ENCODE results near the gene ACAD9. TPM values are rescaled to one million over a fixed set of nuclear protein-coding genes. Genes with fewer than 3 reads are reported as not detected.

The ACAD9 gene
- total RNA-seq, 5 donors from 2014 or later (not counting 1 experiment from before 2014, with no cell fraction given), result 45.1 to 91.5 (median 54.3) TPM

- CTCF ChIA-PET, result interaction anchor here (0.7 to 3.1 kb wide), 2 partner anchors 64 to 163 kb away, joined by 3 to 17 read pairs; no protein-coding TSS in a partner anchor
- H3K4me1 Mint-ChIP-seq, result peaks cover 13 to 17% (median 14%) of the 10 kb centered on the region in 3 donors
- H3K27me3 ChIP-seq (replicated peaks in 1 of 2; ENCODE audit: control insufficient read depth in 2 of 2, extremely low read depth in 1 of 2, insufficient read depth in 2 of 2, low read length in 1 of 2), result no peaks in the 10 kb centered on the region
- peaks cover 3 to 17% of the 10 kb centered on the region in 2 experiments for H3K4me1 ChIP-seq (ENCODE audit: control insufficient read depth in 1 of 2, extremely low read depth in 1 of 2, insufficient read depth in 2 of 2, low read length in 2 of 2)
- H3K9me3 ChIP-seq, result no peaks in the 10 kb centered on the region
- no peak overlapping the region for H3K4me3 ChIP-seq (ENCODE audit: control insufficient read depth in 1 of 2, extremely low read depth in 1 of 2, low read length in 1 of 2)
- H3K36me3 ChIP-seq (ENCODE audit: control insufficient read depth in 2 of 2, extremely low read depth in 1 of 2, insufficient read depth in 1 of 2, low read length in 1 of 2), result no peaks in the 10 kb centered on the region
- WGBS (ENCODE audit: insufficient coverage), result 83% methylated on average over 1 of the region's 6 CpGs
- DNase-seq (no peak), ATAC-seq (replicated peaks in 1 of 4) (no peak)
- POLR2A ChIA-PET, result no interaction called here
- H3K9me3 Mint-ChIP-seq, result no peaks in the 10 kb centered on the region
- H3K27ac ChIP-seq (ENCODE audit: low read length), result no peak overlapping the region
- H3K27me3 Mint-ChIP-seq, result no peaks in the 10 kb centered on the region
- H3K27ac Mint-ChIP-seq, result peak overlapping the region in 1 of 2 donors; percentile 13
- peak overlapping the region in 2 of 3 donors; percentile 80 to 83 for H3K4me3 Mint-ChIP-seq
- H3K36me3 Mint-ChIP-seq, result no peaks in the 10 kb centered on the region
These were observed 34.9 kb upstream of the ACAD9 start for GRCh38 chr3:128844502-128844901.

- ChIA-PET POLR2A (no interaction called here), CTCF (interaction anchor here (0.6 to 3.1 kb wide), 10 partner anchors 30 to 397 kb away, joined by 3 to 17 read pairs (median 3); partner anchors contain the start of gene ACAD9 (in 1 of the 2))
- Histone ChIP-seq H3K27ac (ENCODE audit: low read length) (no peak overlapping the region), H3K36me3 (ENCODE audit: control insufficient read depth in 2 of 2, extremely low read depth in 1 of 2, insufficient read depth in 1 of 2, low read length in 1 of 2) (no peaks in the 10 kb centered on the region), H3K4me3 (ENCODE audit: control insufficient read depth in 1 of 2, extremely low read depth in 1 of 2, low read length in 1 of 2) (peak overlapping the region; percentile 52 to 54), H3K27me3 (replicated peaks in 1 of 2; ENCODE audit: control insufficient read depth in 2 of 2, extremely low read depth in 1 of 2, insufficient read depth in 2 of 2, low read length in 1 of 2) (no peaks in the 10 kb centered on the region), H3K4me1 (ENCODE audit: control insufficient read depth in 1 of 2, extremely low read depth in 1 of 2, insufficient read depth in 2 of 2, low read length in 2 of 2) (peaks cover 3 to 17% of the 10 kb centered on the region in 2 experiments), H3K9me3 (no peaks in the 10 kb centered on the region)
- Mint-ChIP-seq H3K36me3 (no peaks in the 10 kb centered on the region), H3K4me3 (peak overlapping the region; percentile 78 to 83 (median 80)), H3K9me3 (no peaks in the 10 kb centered on the region), H3K27me3 (no peaks in the 10 kb centered on the region), H3K27ac (peak overlapping the region; percentile 53 to 74), H3K4me1 (peaks cover 13 to 17% (median 14%) of the 10 kb centered on the region in 3 donors)
- ATAC-seq (replicated peaks in 1 of 4), result no peak
- WGBS (ENCODE audit: insufficient coverage), result 57% methylated on average over 9 of the region's 14 CpGs
- DNase-seq, result peak in 1 of 35 experiments; percentile 16
These were observed 34.2 kb upstream of the ACAD9 start for GRCh38 chr3:128845119-128845777.

- Mint-ChIP-seq H3K4me1 (peaks cover 13 to 17% (median 14%) of the 10 kb centered on the region in 3 donors), H3K4me3 (peak overlapping the region; percentile 78 to 83 (median 80)), H3K36me3 (no peaks in the 10 kb centered on the region), H3K9me3 (no peaks in the 10 kb centered on the region), H3K27ac (peak overlapping the region; percentile 82 to 87), H3K27me3 (no peaks in the 10 kb centered on the region)
- Histone ChIP-seq H3K27me3 (replicated peaks in 1 of 2; ENCODE audit: control insufficient read depth in 2 of 2, extremely low read depth in 1 of 2, insufficient read depth in 2 of 2, low read length in 1 of 2) (no peaks in the 10 kb centered on the region), H3K9me3 (no peaks in the 10 kb centered on the region), H3K36me3 (ENCODE audit: control insufficient read depth in 2 of 2, extremely low read depth in 1 of 2, insufficient read depth in 1 of 2, low read length in 1 of 2) (no peaks in the 10 kb centered on the region), H3K27ac (ENCODE audit: low read length) (peak overlapping the region; percentile 54), H3K4me1 (ENCODE audit: control insufficient read depth in 1 of 2, extremely low read depth in 1 of 2, insufficient read depth in 2 of 2, low read length in 2 of 2) (peaks cover 3 to 17% of the 10 kb centered on the region in 2 experiments), H3K4me3 (ENCODE audit: control insufficient read depth in 1 of 2, extremely low read depth in 1 of 2, low read length in 1 of 2) (peak overlapping the region; percentile 52 to 54)
- DNase-seq (peak; percentile 51 to 81 (median 71)), ATAC-seq (replicated peaks in 1 of 4) (peak; percentile 74 to 86 (median 85))
- ChIA-PET POLR2A (no interaction called here), CTCF (interaction anchor here (0.5 to 3.1 kb wide), 12 partner anchors 23 to 398 kb away, joined by 3 to 17 read pairs (median 3); partner anchors contain the start of gene ACAD9 (in 1 of the 2))
- WGBS (ENCODE audit: insufficient coverage), result 6% methylated on average over 29 of the region's 32 CpGs
These were observed 33.5 kb upstream of the ACAD9 start for GRCh38 chr3:128845778-128846485.

- ChIA-PET CTCF (interaction anchor here (0.5 to 3.1 kb wide), 8 partner anchors 22 to 192 kb away, joined by 3 to 17 read pairs (median 3); no protein-coding TSS in a partner anchor), POLR2A (no interaction called here)
- Histone ChIP-seq H3K36me3 (ENCODE audit: control insufficient read depth in 2 of 2, extremely low read depth in 1 of 2, insufficient read depth in 1 of 2, low read length in 1 of 2) (no peaks in the 10 kb centered on the region), H3K4me3 (ENCODE audit: control insufficient read depth in 1 of 2, extremely low read depth in 1 of 2, low read length in 1 of 2) (no peak overlapping the region), H3K9me3 (no peaks in the 10 kb centered on the region), H3K4me1 (ENCODE audit: control insufficient read depth in 1 of 2, extremely low read depth in 1 of 2, insufficient read depth in 2 of 2, low read length in 2 of 2) (peaks cover 3 to 17% of the 10 kb centered on the region in 2 experiments), H3K27ac (ENCODE audit: low read length) (peak overlapping the region; percentile 54), H3K27me3 (replicated peaks in 1 of 2; ENCODE audit: control insufficient read depth in 2 of 2, extremely low read depth in 1 of 2, insufficient read depth in 2 of 2, low read length in 1 of 2) (no peaks in the 10 kb centered on the region)
- peak overlapping the region; percentile 78 to 83 (median 80) for H3K4me3 Mint-ChIP-seq
- DNase-seq, result peak in 6 of 35 experiments; percentile 4 to 17 (median 6)
- peaks cover 13 to 17% (median 14%) of the 10 kb centered on the region in 3 donors for H3K4me1 Mint-ChIP-seq
- H3K36me3 Mint-ChIP-seq, result no peaks in the 10 kb centered on the region
- no peaks in the 10 kb centered on the region for H3K27me3 Mint-ChIP-seq
- 60% methylated on average over 9 of the region's 13 CpGs for WGBS (ENCODE audit: insufficient coverage)
- H3K27ac Mint-ChIP-seq, result peak overlapping the region; percentile 82 to 87
- ATAC-seq (replicated peaks in 1 of 4), result peak in 3 of 4 experiments; percentile 19 to 29 (median 27)
- H3K9me3 Mint-ChIP-seq, result no peaks in the 10 kb centered on the region
These were observed 32.9 kb upstream of the ACAD9 start for GRCh38 chr3:128846486-128846891.

GRCh38 chr3:128847666-128848370 is 31.6 kb upstream of the ACAD9 start:
- Mint-ChIP-seq H3K4me3 (no peak overlapping the region), H3K27me3 (no peaks in the 10 kb centered on the region), H3K27ac (no peak overlapping the region)

More at GRCh38 chr3:128847666-128848370, 31.6 kb upstream of the ACAD9 start:
- no peak overlapping the region for H3K4me3 ChIP-seq (ENCODE audit: control insufficient read depth in 1 of 2, extremely low read depth in 1 of 2, low read length in 1 of 2)
- Mint-ChIP-seq H3K9me3 (no peaks in the 10 kb centered on the region), H3K4me1 (peaks cover 13 to 17% (median 14%) of the 10 kb centered on the region in 3 donors), H3K36me3 (no peaks in the 10 kb centered on the region)
- H3K27ac ChIP-seq (ENCODE audit: low read length), result no peak overlapping the region
- H3K36me3 ChIP-seq (ENCODE audit: control insufficient read depth in 2 of 2, extremely low read depth in 1 of 2, insufficient read depth in 1 of 2, low read length in 1 of 2), result no peaks in the 10 kb centered on the region
- DNase-seq (no peak), ATAC-seq (replicated peaks in 1 of 4) (no peak)
- WGBS (ENCODE audit: insufficient coverage), result 97% methylated on average over 10 of the region's 15 CpGs
- no peaks in the 10 kb centered on the region for H3K9me3 ChIP-seq
- ChIA-PET CTCF (interaction anchor here (0.7 to 3.1 kb wide), 6 partner anchors 45 to 352 kb away, joined by 3 to 17 read pairs (median 4); no protein-coding TSS in a partner anchor), POLR2A (interaction anchor here in 1 of 2 donors (0.7 kb wide), 1 partner anchor 201 kb away, joined by 7 read pairs; no protein-coding TSS in a partner anchor)
- peaks cover 3 to 17% of the 10 kb centered on the region in 2 experiments for H3K4me1 ChIP-seq (ENCODE audit: control insufficient read depth in 1 of 2, extremely low read depth in 1 of 2, insufficient read depth in 2 of 2, low read length in 2 of 2)
- H3K27me3 ChIP-seq (replicated peaks in 1 of 2; ENCODE audit: control insufficient read depth in 2 of 2, extremely low read depth in 1 of 2, insufficient read depth in 2 of 2, low read length in 1 of 2), result no peaks in the 10 kb centered on the region

Data from T-cell (primary cell).